Adipose tissue (tissue), 3 donors: ENCODE results near the gene TSPAN10. TPM values are rescaled to one million over a fixed set of nuclear protein-coding genes. Genes with fewer than 3 reads are reported as not detected.
A peak's percentile ranks its signal among the peaks of the same experiment; 100 is the strongest.
"Not testable (repeated sequence)": the region's sequence is repeated elsewhere in the genome, so short reads cannot be mapped to it uniquely, and the experiment has no call there.

Source experiments
- H3K27ac ChIP-seq: one replicate; pipeline ENCODE4 v1.5.1; 2013; ENCODE audit warnings: low read depth, low read length
- WGBS, 3 donors: extraction: QIAGEN DNeasy Blood & Tissue Kit; methylation state at CpG; one replicate each; pipeline ENCODE4 v1.1.7; 2013; 5-methylcytosine and 5-hydroxymethylcytosine counted together
- polyA plus RNA-seq, 3 donors: library from polyadenylated mRNA; stranded (reverse); fragments of 200-250 nt; gene quantifications; one replicate each; pipeline ENCODE4 v1.2.3, GENCODE V29; 2013
- donor health status: healthy with polysubstance abuse.
- donor health status: Bipolar disorder and iron deficiency.
- donor health status: healthy.

The TSPAN10 gene
- polyA plus RNA-seq, 3 donors, result 0.79 to 1.3 (median 0.86) TPM

GRCh38 chr17:81655378-81656117 is 18.6 kb downstream of the TSPAN10 start:
- 71 to 74% (median 72%) methylated on average over 16 to 18 of the region's 18 CpGs for WGBS, 3 donors
- no peak overlapping the region for H3K27ac ChIP-seq

DNA sequence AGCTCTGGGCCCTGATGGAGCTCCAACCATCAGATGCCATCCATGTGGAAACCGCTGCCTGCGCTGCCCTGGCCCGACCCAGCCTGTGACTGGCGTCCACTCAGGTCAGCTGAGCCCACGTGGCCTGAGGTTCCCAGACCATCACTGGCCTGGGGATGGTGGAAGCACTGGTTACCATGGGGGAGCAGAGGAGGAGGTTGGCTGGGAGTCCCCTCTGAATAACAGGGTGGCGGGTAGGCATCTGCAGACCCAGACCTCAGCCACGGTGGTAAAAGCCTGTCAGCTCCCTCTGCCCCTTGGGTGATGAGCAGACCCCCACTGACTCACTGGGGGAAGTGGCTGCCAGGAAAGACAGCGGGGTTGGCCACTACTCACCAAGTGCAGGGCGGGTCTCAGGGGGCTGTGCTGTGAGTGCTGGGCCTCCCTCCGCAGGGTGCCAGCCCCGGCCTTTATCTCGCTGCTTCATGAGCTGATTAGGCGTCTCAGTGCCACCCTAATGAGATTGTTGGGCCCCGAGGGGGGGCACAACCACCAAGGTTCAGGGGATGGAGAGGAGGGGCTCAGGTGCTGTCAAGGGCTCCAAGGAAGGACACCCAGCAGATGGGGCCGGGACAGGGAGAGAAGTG is 19.2 kb downstream of the TSPAN10 start, which contains the start of gene PDE6G:
PDE6G (minus strand) TSS at position 425 of the 626 bp plus-strand sequence. CDS start 3,237 bp downstream, outside the sequence.
- 81 to 88% (median 83%) methylated on average over 15 of the region's 15 CpGs for WGBS, 3 donors
- no peak within 1 kb of the TSS for H3K27ac ChIP-seq

GRCh38 chr17:81656835-81657234 is 19.8 kb downstream of the TSPAN10 start:
- H3K27ac ChIP-seq, result no peak overlapping the region
- WGBS, 3 donors, result 50 to 75% (median 60%) methylated on average over 4 of the region's 4 CpGs

GRCh38 chr17:81659038-81659437 is 22.0 kb downstream of the TSPAN10 start:
- H3K27ac ChIP-seq, result no peak overlapping the region

GRCh38 chr17:81660441-81660840 is 23.4 kb downstream of the TSPAN10 start:
- WGBS, 3 donors, result 89 to 96% (median 92%) methylated on average over 9 of the region's 9 CpGs
- no peak overlapping the region for H3K27ac ChIP-seq

More at GRCh38 chr17:81659038-81659437, 22.0 kb downstream of the TSPAN10 start:
- WGBS, 3 donors, result 44 to 76% (median 69%) methylated on average over 5 of the region's 5 CpGs

DNA sequence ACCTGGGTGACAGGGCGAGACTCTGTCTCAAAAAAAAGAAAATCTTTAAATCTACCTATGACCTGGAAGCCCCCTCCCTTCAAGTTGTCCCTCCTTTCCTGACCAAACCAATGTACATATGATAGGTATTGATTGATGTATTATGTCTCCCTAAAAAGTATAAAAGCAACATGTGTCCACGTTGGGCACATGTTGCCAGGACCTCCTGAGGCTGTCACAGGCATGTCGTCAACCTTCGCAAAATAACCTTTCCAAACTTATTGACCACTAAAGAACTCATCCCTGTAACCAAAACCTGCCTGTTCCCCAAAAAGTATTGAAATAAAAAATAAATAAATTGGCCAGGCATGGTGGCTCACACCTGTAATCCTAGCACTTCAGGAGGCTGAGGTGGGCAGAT is 25.0 kb downstream of the TSPAN10 start:
- H3K27ac ChIP-seq, result no peak overlapping the region
- WGBS, 3 donors, result 94 to 98% (median 97%) methylated on average over 4 of the region's 4 CpGs

- H3K27ac ChIP-seq, result no peak overlapping the region
- WGBS, 3 donors, result 72 to 85% (median 78%) methylated on average over 7 of the region's 7 CpGs
Measured at GRCh38 chr17:81664051-81664470, 27.1 kb downstream of the TSPAN10 start.

- no peak overlapping the region for H3K27ac ChIP-seq
- WGBS, 3 donors, result 53 to 64% (median 57%) methylated on average over 30 of the region's 30 CpGs
Measured at GRCh38 chr17:81665205-81666091, 28.5 kb downstream of the TSPAN10 start.

DNA sequence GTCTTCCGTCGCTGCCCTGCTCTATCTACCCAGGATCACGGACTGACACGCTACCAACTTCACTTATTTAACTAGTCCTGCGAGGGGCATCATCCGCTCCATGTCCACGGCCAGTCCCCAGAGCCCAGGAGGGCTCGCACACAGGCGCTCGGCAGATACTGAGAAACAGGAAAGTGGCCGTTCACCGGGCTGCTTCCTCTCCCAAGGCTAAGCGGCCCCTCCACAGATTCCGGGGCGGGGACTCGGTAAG is 29.0 kb downstream of the TSPAN10 start:
- 0 to 1% (median 0%) methylated on average over 16 of the region's 16 CpGs for WGBS, 3 donors
- H3K27ac ChIP-seq, result peak overlapping the region; percentile 29

DNA sequence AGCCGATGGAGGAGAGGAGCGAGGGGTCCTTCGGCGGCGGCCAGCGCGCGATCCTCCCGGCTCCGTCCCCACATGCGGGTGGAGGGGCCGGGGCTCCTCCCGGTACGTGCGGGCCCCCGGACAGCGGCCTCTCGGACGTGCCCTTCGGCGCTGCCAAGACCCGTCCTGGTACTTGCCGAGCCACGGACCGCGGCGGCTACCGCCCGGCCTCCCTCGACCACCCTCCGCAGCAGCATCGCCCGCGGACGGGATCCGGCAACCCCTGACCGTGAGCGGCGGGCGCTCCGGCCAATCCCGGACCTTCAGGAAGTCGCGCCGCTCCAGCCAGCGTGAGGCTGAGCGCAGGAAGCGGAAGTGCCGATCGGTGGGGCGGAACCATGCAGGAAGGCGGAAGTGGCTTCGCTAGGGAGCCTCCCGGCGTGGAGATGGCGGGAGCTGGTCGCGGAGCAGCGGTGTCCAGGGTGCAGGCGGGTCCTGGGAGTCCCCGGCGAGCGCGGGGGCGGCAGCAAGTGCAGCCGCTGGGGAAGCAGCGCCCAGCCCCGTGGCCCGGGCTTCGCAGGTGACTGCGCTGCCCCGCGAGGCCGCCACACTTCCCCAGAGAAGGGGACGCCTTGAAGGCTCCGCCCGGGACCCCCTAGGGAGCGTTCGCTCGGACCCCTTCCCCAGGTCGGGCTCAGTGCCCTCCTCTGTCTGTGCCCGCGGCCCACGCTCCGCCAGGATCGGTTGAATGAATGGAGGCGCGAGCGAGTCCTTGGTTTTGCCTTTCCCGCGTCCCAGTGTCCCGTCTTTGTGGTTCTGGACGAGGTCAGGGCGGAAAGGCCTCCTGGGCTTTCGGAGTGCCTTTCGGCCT is 29.6 kb downstream of the TSPAN10 start, which contains the start of the genes CCDC137 and OXLD1:
CCDC137 (plus strand) TSS at position 396 of the 850 bp plus-strand sequence; CDS start at position 426, 30 bp downstream.
OXLD1 (minus strand) TSS at position 264 of the 850 bp plus-strand sequence; CDS start at position 236, 28 bp downstream.
- WGBS, 3 donors, result 0 to 1% (median 0%) methylated on average over 88 to 96 of the region's 96 CpGs
- H3K27ac ChIP-seq, result peak within 1 kb of the TSS; percentile 29

GRCh38 chr17:81667754-81668153 is 30.8 kb downstream of the TSPAN10 start:
- no peak overlapping the region for H3K27ac ChIP-seq
- 82 to 84% (median 84%) methylated on average over 18 of the region's 18 CpGs for WGBS, 3 donors

GRCh38 chr17:81672504-81672903 is 35.5 kb downstream of the TSPAN10 start:
- WGBS, 3 donors, result 78 to 89% (median 84%) methylated on average over 18 of the region's 18 CpGs

DNA sequence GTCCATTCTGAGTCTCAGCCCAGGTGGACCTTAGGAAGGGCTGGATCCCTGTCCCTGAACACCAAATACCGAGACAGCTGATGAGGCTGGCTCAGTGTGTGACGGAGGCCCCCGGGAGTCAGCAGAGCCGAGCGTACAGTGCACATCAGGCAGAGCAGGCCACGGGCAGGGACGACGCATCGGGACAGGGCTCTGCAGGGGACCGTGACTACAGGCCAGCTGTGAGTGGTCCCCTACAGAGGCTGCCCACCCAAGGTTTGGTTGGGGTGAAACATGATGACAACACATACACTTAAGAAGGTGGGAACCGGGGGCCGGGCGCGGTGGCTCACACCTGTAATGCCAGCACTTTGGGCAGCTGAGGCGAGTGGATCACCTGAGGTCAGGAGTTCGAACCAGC is 36.0 kb downstream of the TSPAN10 start:
- no peak overlapping the region for H3K27ac ChIP-seq
- WGBS, 3 donors, result 92 to 95% (median 93%) methylated on average over 13 to 16 of the region's 16 CpGs

More at GRCh38 chr17:81672504-81672903, 35.5 kb downstream of the TSPAN10 start:
- no peak overlapping the region for H3K27ac ChIP-seq

DNA sequence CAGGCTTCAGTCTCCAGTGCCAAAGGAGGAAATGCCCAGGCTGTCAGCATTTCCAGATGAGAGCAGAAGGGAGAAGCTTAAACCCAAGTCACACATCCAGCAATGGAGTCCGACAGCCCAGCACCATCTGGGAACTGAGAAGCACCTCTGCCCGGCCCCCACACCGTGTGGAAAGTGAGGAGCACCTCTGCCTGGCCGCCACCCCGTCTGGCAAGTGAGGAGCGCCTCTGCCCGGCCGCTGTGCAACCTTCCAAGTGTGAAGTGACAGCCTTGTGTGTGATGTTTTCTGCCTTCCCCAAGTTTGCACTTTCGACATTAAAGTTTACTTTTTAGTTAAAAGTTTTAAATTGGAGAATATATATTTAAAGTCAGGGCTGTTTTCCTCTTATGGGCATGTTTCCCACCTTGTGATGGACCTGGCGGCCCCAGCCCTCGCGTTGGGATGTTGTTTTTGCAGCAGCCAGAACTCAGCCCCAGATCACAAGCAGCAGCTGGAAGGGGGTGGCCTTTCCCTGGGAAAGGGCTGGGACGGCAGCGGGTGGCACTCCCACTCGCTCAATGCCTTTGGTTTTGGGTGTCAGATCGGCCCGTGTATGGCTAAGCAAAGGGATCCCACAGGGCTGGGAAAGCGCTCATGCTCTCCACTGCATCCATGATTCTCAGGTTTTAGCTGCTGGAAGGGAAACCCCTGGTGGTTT is 36.7 kb downstream of the TSPAN10 start:
- 83 to 85% (median 84%) methylated on average over 18 of the region's 18 CpGs for WGBS, 3 donors
- H3K27ac ChIP-seq, result no peak overlapping the region

DNA sequence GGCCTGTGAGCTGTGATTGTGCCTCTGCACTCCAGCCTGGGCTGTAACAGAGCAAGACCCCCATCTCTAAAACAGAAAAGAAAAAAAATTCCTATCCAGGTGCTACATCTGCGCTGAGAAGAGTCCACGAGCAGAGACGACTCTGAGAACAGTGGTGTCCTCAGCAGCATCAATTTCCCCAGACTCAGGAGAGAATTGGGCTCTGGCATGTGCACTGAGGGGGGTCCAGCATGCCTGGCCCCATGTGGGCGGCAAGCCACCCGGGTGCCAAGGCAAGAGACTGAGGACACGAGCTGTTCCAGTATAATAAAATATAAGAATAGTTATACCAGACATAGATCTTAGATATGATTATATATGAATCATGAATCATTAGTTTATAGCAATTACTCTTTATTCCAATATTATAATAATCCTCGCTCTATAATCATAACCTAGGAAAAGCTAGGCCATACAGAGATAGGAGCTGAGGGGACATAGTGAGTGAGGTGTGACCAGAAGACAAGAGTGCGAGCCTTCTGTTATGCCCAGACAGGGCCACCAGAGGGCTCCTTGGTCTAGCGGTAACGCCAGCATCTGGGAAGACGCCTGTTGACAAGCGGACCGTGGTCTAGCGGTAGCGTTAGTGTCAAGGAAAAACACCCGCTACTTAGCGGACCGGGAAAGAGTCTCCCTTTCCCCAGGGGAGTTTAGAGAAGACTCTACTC is 38.7 kb downstream of the TSPAN10 start:
- 34 to 46% (median 40%) methylated on average over 18 of the region's 18 CpGs for WGBS, 3 donors
- not testable (repeated sequence) for H3K27ac ChIP-seq

GRCh38 chr17:81676906-81677305 is 39.9 kb downstream of the TSPAN10 start:
- WGBS, 3 donors, result 80 to 93% (median 92%) methylated on average over 17 of the region's 17 CpGs
- no peak overlapping the region for H3K27ac ChIP-seq

DNA sequence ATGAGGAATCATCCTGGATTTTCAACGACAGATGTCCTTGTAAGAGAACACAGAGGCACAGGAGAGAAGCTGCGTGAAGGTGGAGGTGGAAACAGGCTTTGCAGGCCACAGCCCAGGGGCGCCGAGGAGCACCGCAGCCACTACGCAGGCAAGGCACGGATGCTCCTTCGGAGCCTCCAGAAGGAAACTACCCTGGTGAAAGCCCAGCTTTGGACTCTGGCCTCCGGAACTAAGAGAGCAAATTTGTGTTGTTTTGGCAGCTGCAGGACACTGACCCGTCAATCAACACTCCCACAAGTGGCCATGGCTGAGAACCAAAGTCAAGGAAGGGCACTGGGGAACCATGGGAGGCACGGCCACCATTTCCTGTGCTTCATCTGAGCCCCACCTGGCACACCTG is 43.2 kb downstream of the TSPAN10 start:
- WGBS, 3 donors, result 81 to 86% (median 84%) methylated on average over 11 of the region's 11 CpGs
- no peak overlapping the region for H3K27ac ChIP-seq
